Ovary (tissue), 3 donors: ENCODE measurements around the gene OR2K2.

Experiments used
- POLR2A ChIP-seq: fragments of 450-650 bp; IDR thresholded peaks from one replicate; pipeline ENCODE4 v1.6.1; 2017; ENCODE audit warnings: antibody characterized with exemption, mild to moderate bottlenecking, moderate library complexity
- TF ChIP-seq, protein P1 (sequence below), 3 donors: fragments of 450-650 bp in 2 of 3; fragments of 200-600 bp in 1 of 3; IDR thresholded peaks; one replicate each; pipeline versions ENCODE4 v1.5.1 to v1.8.0; 2016 to 2022; ENCODE audit warnings: antibody characterized with exemption in 3 of 3, mild to moderate bottlenecking in 1 of 3
- donor health status: DM: no; HTN: no; CAD: no.

DNA sequence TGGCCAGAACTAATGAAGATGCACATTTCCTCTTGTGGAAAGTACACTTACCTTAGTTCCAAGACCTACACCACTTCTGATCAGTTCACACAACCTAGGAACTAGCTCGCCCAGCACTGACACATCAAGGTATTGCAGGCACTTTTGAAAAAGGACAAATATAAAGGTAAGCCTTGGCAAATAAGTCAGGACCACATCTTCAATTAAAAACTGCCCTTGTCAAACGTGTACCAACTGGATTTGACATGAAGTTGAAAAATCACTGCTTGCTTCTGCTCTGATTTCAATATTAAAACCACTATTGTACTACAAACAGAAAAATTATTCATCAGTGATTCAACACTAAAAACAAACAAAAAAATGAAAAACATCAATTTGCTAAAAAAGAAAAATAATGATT lies 45.0 kb upstream of the OR2K2 start:
- no peak for TF ChIP-seq POLR2A
- TF ChIP-seq, protein P1, sequence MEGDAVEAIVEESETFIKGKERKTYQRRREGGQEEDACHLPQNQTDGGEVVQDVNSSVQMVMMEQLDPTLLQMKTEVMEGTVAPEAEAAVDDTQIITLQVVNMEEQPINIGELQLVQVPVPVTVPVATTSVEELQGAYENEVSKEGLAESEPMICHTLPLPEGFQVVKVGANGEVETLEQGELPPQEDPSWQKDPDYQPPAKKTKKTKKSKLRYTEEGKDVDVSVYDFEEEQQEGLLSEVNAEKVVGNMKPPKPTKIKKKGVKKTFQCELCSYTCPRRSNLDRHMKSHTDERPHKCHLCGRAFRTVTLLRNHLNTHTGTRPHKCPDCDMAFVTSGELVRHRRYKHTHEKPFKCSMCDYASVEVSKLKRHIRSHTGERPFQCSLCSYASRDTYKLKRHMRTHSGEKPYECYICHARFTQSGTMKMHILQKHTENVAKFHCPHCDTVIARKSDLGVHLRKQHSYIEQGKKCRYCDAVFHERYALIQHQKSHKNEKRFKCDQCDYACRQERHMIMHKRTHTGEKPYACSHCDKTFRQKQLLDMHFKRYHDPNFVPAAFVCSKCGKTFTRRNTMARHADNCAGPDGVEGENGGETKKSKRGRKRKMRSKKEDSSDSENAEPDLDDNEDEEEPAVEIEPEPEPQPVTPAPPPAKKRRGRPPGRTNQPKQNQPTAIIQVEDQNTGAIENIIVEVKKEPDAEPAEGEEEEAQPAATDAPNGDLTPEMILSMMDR (IDR thresholded peaks at IDR 0.05) = no peak
